Measurements from ENCODE around the gene PDIA6.

DNA sequence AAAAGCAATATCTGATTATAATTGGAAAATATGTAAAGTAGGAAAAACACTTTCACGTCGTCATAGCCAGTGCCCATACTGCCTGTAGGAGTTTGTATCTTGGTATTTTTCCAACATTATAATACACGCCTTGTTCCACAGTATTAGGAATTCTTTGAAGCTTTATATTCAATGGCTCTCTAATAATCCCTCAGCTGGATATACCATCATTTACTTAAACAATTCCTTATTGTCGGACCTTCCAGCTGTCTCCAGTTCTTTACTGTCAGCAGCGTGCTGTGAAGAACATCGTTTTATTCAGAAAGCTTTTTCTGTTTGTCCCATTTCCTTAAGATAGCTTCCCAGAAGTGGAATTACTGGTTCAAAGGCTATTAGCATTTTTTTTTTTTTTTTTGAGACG lies 59.4 kb downstream of the PDIA6 start:
- TF ChIP-seq, protein P1, sequence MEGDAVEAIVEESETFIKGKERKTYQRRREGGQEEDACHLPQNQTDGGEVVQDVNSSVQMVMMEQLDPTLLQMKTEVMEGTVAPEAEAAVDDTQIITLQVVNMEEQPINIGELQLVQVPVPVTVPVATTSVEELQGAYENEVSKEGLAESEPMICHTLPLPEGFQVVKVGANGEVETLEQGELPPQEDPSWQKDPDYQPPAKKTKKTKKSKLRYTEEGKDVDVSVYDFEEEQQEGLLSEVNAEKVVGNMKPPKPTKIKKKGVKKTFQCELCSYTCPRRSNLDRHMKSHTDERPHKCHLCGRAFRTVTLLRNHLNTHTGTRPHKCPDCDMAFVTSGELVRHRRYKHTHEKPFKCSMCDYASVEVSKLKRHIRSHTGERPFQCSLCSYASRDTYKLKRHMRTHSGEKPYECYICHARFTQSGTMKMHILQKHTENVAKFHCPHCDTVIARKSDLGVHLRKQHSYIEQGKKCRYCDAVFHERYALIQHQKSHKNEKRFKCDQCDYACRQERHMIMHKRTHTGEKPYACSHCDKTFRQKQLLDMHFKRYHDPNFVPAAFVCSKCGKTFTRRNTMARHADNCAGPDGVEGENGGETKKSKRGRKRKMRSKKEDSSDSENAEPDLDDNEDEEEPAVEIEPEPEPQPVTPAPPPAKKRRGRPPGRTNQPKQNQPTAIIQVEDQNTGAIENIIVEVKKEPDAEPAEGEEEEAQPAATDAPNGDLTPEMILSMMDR (IDR thresholded peaks at IDR 0.05), result no peak
- no peak for TF ChIP-seq POLR2A (IDR thresholded peaks at IDR 0.05)
- TF ChIP-seq POLR2AphosphoS5 (IDR thresholded peaks at IDR 0.05), result no peak
